K562 (cell line): Measurements from ENCODE around the gene ARHGAP22. TPM values are rescaled to one million over a fixed set of nuclear protein-coding genes. Genes with fewer than 3 reads are reported as not detected.

Source experiments
- ATAC-seq: fragments of 200-7000 bp; cut with Tn5 transposase; 3 replicates; pipeline ENCODE4 v1.9.1; 2020; ENCODE audit warnings: moderate library complexity
- BruUV-seq: library from RNA; stranded (reverse); fragments of 400-500 nt; replicated peaks from 2 replicates; lab custom pipeline; 2021; lab: Mats Ljungman, UMichigan
- CTCF ChIA-PET: fragments of 300-600 bp; formaldehyde crosslinking; extraction: SDS; loops from one replicate; lab custom pipeline; 2021; ENCODE audit warnings: low intra/inter-chr PET ratio; lab: Yijun Ruan, JAX
- POLR2A ChIA-PET: fragments of 300-600, 350-650 bp; sonication (Branson Sonifier 250); formaldehyde crosslinking; extraction: SDS; loops from one replicate; lab custom pipeline; 2021; ENCODE audit warnings: antibody characterized with exemption, inconsistent platforms; lab: Yijun Ruan, JAX
- DNase-seq, 4 experiments: peaks; one replicate each; pipeline versions ENCODE4 v3.0.0 to v3.0.0-alpha.2; 2011 to 2018; ENCODE audit warnings: low spot score in 3 of 4, mixed read lengths in 3 of 4; ENCODE audit errors: extremely low read depth in 1 of 4
- FAIRE-seq: peaks from 2 replicates; lab custom pipeline; 2011; peaks lifted over from hg19 to GRCh38; lab: Jason Lieb, UNC
- H2AFZ ChIP-seq: 2 replicates; pipeline ENCODE4 v1.6.0; 2011; ENCODE audit warnings: low read depth, low read length, control low read depth, inconsistent platforms
- H3K27ac ChIP-seq: fragments of 200-600 bp; 3 replicates; pipeline ENCODE4 v1.8.0; 2011; ENCODE audit warnings: low read depth, mild to moderate bottlenecking, control low read depth, inconsistent platforms, low read length, moderate library complexity, mixed read lengths; ENCODE audit errors: extremely low read depth
- H3K27me3 ChIP-seq, 2 experiments: fragments of 300-600 bp in 1 of 2; 2 replicates in 1 of 2; 3 replicates in 1 of 2; pipeline versions ENCODE4 v1.6.0 to v1.8.0; 2011; ENCODE audit warnings: inconsistent platforms in 2 of 2, low read length in 2 of 2, mild to moderate bottlenecking in 1 of 2, mixed read lengths in 1 of 2, moderate library complexity in 1 of 2; ENCODE audit not compliant: control insufficient read depth in 2 of 2, insufficient read depth in 2 of 2
- H3K36me3 ChIP-seq: fragments of 300-600 bp; 3 replicates; pipeline ENCODE4 v1.8.0; 2011; ENCODE audit warnings: mild to moderate bottlenecking, low read length, inconsistent platforms; ENCODE audit not compliant: control insufficient read depth, insufficient read depth
- H3K4me1 ChIP-seq, 2 experiments: fragments of 200-600 bp in 1 of 2; replicated peaks in 1 of 2; 2 replicates in 1 of 2; 3 replicates in 1 of 2; pipeline versions ENCODE4 v1.5.1 to v1.8.0; 2011; ENCODE audit warnings: inconsistent platforms in 2 of 2, low read length in 2 of 2, mild to moderate bottlenecking in 1 of 2, mixed read lengths in 1 of 2, moderate library complexity in 1 of 2; ENCODE audit not compliant: control insufficient read depth in 2 of 2, insufficient read depth in 2 of 2
- H3K4me2 ChIP-seq: 2 replicates; pipeline ENCODE4 v1.6.1; 2011; ENCODE audit warnings: low read length, control low read depth, inconsistent platforms, mixed read lengths; ENCODE audit not compliant: insufficient read depth
- H3K4me3 ChIP-seq: fragments of 200-600 bp; sonication (generic), shearing (Covaris generic); 2 replicates; pipeline ENCODE4 v1.5.1; 2016; ENCODE audit warnings: control low read depth, inconsistent platforms
- H3K79me2 ChIP-seq: fragments of 200-600 bp; 3 replicates; pipeline ENCODE4 v1.8.0; 2011; ENCODE audit warnings: low read length, inconsistent platforms; ENCODE audit not compliant: control insufficient read depth, insufficient read depth
- H3K9ac ChIP-seq, 2 experiments: 2 replicates each; pipeline versions ENCODE4 v1.6.0 to v1.6.1; 2011; ENCODE audit warnings: low read depth in 2 of 2, low read length in 2 of 2, control low read depth in 1 of 2, inconsistent platforms in 1 of 2, mild to moderate bottlenecking in 1 of 2, mixed read lengths in 1 of 2; ENCODE audit not compliant: insufficient read depth in 1 of 2
- H3K9me1 ChIP-seq: one replicate; pipeline ENCODE4 v1.6.0; 2011; ENCODE audit warnings: inconsistent platforms, mild to moderate bottlenecking, low read length, moderate library complexity; ENCODE audit not compliant: control insufficient read depth, insufficient read depth
- H3K9me3 ChIP-seq: replicated peaks from 2 replicates; pipeline ENCODE4 v1.5.1; 2011; ENCODE audit warnings: low read depth, low read length, inconsistent platforms; ENCODE audit not compliant: control insufficient read depth, insufficient read depth
- H4K20me1 ChIP-seq: replicated peaks from 2 replicates; pipeline ENCODE4 v1.6.1; 2011; ENCODE audit warnings: low read length, inconsistent platforms, mixed read lengths; ENCODE audit not compliant: control insufficient read depth, insufficient read depth
- CBFA2T3 ChIP-seq: fragments of 450-650 bp; IDR thresholded peaks from 2 replicates; pipeline ENCODE4 v1.6.1; 2017
- CC2D1A ChIP-seq: fragments of 450-650 bp; IDR thresholded peaks from 2 replicates; pipeline ENCODE4 v1.6.1; 2017; ENCODE audit warnings: mild to moderate bottlenecking
- ETS2 ChIP-seq: IDR thresholded peaks from 2 replicates; pipeline ENCODE4 v1.6.1; 2016; ENCODE audit warnings: borderline replicate concordance, missing genetic modification characterization, mild to moderate bottlenecking, moderate library complexity, missing compliant biosample characterization; ENCODE audit not compliant: poor library complexity, severe bottlenecking
- FOXP1 ChIP-seq: sonication (generic); formaldehyde crosslinking; IDR thresholded peaks from 2 replicates; pipeline ENCODE4 v1.8.0; 2022; ENCODE audit warnings: mild to moderate bottlenecking, missing genetic modification reagents
- GATAD2A ChIP-seq: fragments of 450-650 bp; IDR thresholded peaks from 2 replicates; pipeline ENCODE4 v1.6.1; 2017
- HDAC8 ChIP-seq: fragments of 450-650 bp; IDR thresholded peaks from 2 replicates; pipeline ENCODE4 v1.6.1; 2016; ENCODE audit warnings: mild to moderate bottlenecking, missing genetic modification characterization, moderate library complexity, missing compliant biosample characterization
- KHSRP ChIP-seq: fragments of 450-650 bp; IDR thresholded peaks from 2 replicates; pipeline ENCODE4 v1.6.1; 2017
- KLF10 ChIP-seq: fragments of 250-450 bp; sonication (Bioruptor Pico); IDR thresholded peaks from 2 replicates; pipeline ENCODE4 v1.6.1; 2021; ENCODE audit warnings: matching md5 sums
- NEUROD1 ChIP-seq: fragments of 150-350 bp; IDR thresholded peaks from 2 replicates; pipeline ENCODE4 v1.6.1; 2014; ENCODE audit warnings: borderline replicate concordance, low read length, low read depth; ENCODE audit not compliant: partially characterized antibody
- PBX2 ChIP-seq, 2 experiments: IDR thresholded peaks in 1 of 2; conservative IDR thresholded peaks in 1 of 2; 2 replicates each; pipeline ENCODE4 v1.6.1; 2016; ENCODE audit warnings: low read depth in 2 of 2, mild to moderate bottlenecking in 1 of 2, missing compliant biosample characterization in 1 of 2, missing genetic modification characterization in 1 of 2, moderate library complexity in 1 of 2
- SMARCA4 ChIP-seq: fragments of 450-650 bp; IDR thresholded peaks from 2 replicates; pipeline ENCODE4 v1.6.1; 2016
- TCF3 ChIP-seq: sonication (generic); formaldehyde crosslinking; IDR thresholded peaks from 2 replicates; pipeline ENCODE4 v1.4.0; 2020; ENCODE audit warnings: mild to moderate bottlenecking, missing genetic modification reagents
- TCFL5 ChIP-seq: fragments of 250-450 bp; sonication (Bioruptor Pico); conservative IDR thresholded peaks from 2 replicates; pipeline ENCODE4 v1.6.1; 2021; ENCODE audit warnings: mild to moderate bottlenecking, moderate library complexity, matching md5 sums
- TEAD4 ChIP-seq, 2 experiments: sonication (generic) in 1 of 2; formaldehyde crosslinking in 1 of 2; IDR thresholded peaks; 2 replicates each; pipeline versions ENCODE4 v1.6.1 to v1.8.0; 2012 to 2022; ENCODE audit warnings: borderline replicate concordance in 1 of 2, inconsistent platforms in 1 of 2, low read length in 1 of 2, mild to moderate bottlenecking in 1 of 2, missing genetic modification reagents in 1 of 2
- ZNF3 ChIP-seq: fragments of 250-450 bp; sonication (Bioruptor Pico); IDR thresholded peaks from 2 replicates; pipeline ENCODE4 v1.5.0; 2021; ENCODE audit warnings: mild to moderate bottlenecking, moderate library complexity
- ZNF584 ChIP-seq: fragments of 200-800 bp; sonication (Bioruptor generic); IDR thresholded peaks from 2 replicates; pipeline ENCODE4 v1.6.1; 2016; ENCODE audit warnings: low read depth, mild to moderate bottlenecking, missing genetic modification characterization, missing compliant biosample characterization
- WGBS: fragments of 100-300 bp; shearing (Covaris generic); methylation state at CpG from one replicate; pipeline ENCODE4 v1.1.6; 2016; ENCODE audit warnings: low coverage, mixed read lengths; ENCODE audit not compliant: insufficient coverage; ENCODE audit errors: missing lambda C conversion rate; 5-methylcytosine and 5-hydroxymethylcytosine counted together
- in situ Hi-C: fragments of 300-500 bp; cut with MboI; formaldehyde crosslinking; loops from 4 replicates; pipeline ENCODE4 v1.15.0; 2018; ENCODE audit warnings: inconsistent platforms, mixed read lengths
- intact Hi-C: fragments of 100-400 bp; cut with micrococcal nuclease; formaldehyde crosslinking; loops from 2 replicates; pipeline ENCODE4 v1.14.2; 2022
- polyA plus RNA-seq, 8 experiments: library from polyadenylated mRNA; depleted of rRNA in 4 of 8; stranded (reverse) in 5 of 8; unstranded in 3 of 8; fragments of >200 nt; fragmentation: Nextera tagmentation in 2 of 8; fragmentation: Illumina TruSeq in 1 of 8; extraction: Ambion mirVana in 2 of 8; extraction: Trizol in 1 of 8; gene quantifications; 2 replicates each; pipeline versions ENCODE4 v1.2.1 to v1.2.3, GENCODE V29; 2011 to 2014; ENCODE audit warnings: inconsistent platforms in 1 of 8, missing spikeins in 1 of 8
- total RNA-seq, 7 experiments: library from RNA; depleted of rRNA in 6 of 7; stranded (reverse); fragments of >200 nt in 6 of 7; fragmentation: Illumina TruSeq in 2 of 7; extraction: Trizol in 2 of 7; gene quantifications; 2 replicates each; pipeline versions ENCODE4 v1.2.1 to v1.2.3, GENCODE V29; 2011 to 2021; ENCODE audit warnings: low replicate concordance in 1 of 7
- TF ChIP-seq, protein P1 (sequence below): fragments of 450-650 bp; conservative IDR thresholded peaks from 2 replicates; pipeline ENCODE4 v1.6.1; 2016; ENCODE audit warnings: missing genetic modification characterization, low read depth, mild to moderate bottlenecking, missing compliant biosample characterization, moderate library complexity

ARHGAP22 gene
- total and polyA plus RNA-seq, 9 of the 15 experiments (the other 6 are each of a cell fraction or from before 2014, with no cell fraction given), result 1.3 to 28.1 (median 12.7) TPM

DNA sequence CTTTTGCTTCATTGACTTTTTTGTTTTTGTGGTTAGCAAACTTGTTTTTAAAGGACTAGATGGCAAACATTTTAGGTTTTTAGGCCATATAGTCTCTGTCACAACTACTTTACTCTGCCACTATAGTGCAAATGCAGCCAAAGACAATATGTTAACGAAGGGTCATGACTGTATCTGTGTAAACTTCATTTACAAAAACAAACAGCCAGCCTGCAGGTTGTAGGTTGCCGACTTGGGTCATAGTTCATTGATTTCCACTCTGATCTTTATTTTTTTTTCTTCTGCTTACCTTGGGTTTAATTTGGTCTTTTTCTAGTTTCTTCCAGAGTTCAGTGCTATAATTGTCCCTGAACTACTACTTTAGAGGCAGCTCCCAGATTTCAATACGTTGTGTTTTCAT lies 120.0 kb downstream of the ARHGAP22 start (continued):
- TF ChIP-seq KHSRP (no peak), NEUROD1 (no peak), HDAC8 (tag) (no peak), SMARCA4 (peak; percentile 28; the same call in 1 of the 2 replicates), ZNF3 (CRISPR knock-in tag) (no peak), CC2D1A (no peak)
- TF ChIP-seq, all 486 proteins: peak for 8

- FAIRE-seq (no peak), DNase-seq (peak in 1 of 4 experiments; percentile 62), ATAC-seq (peak; percentile 11; the same call in 2 of the 3 replicates)
- Histone ChIP-seq H3K36me3 (peaks cover 17% of the 10 kb centered on the region; the same call in 2 of the 3 replicates), H4K20me1 (no peaks in the 10 kb centered on the region), H3K9ac (peak overlapping the region in 1 of 2 experiments; percentile 65; a peak in 1 of 4 replicates), H3K27ac (peak overlapping the region; percentile 81), H3K9me1 (no peaks in the 10 kb centered on the region), H2AFZ (peak overlapping the region; percentile 37), H3K4me3 (no peak overlapping the region), H3K4me1 (peaks cover 36 to 89% of the 10 kb centered on the region in 2 experiments), H3K27me3 (no peaks in the 10 kb centered on the region), H3K9me3 (no peaks in the 10 kb centered on the region), H3K4me2 (0 out of 2 replicates have a peak overlapping the region, but pooled peaks have one; percentile 40), H3K79me2 (peaks cover 76% of the 10 kb centered on the region)
- POLR2A ChIA-PET, result interaction anchor here (1.2 to 1.6 kb wide), 3 partner anchors 10 to 18 kb away, joined by 3 to 10 read pairs (median 5); no protein-coding TSS in a partner anchor
- in situ Hi-C loops (no loop called here), intact Hi-C loops (no loop called here)
- 20% methylated on average over 3 of the region's 3 CpGs for WGBS
- BruUV-seq, result no TSS peak
- CTCF ChIA-PET, result no interaction called here
- no peak for TF ChIP-seq HDAC8 (tag)
- no peak for TF ChIP-seq ETS2 (tag)
- peak; percentile 39; the same call in 1 of the 2 replicates for TF ChIP-seq TCF3 (CRISPR knock-in tag)
- no peak for TF ChIP-seq PBX2 (CRISPR knock-in tag; IDR thresholded peaks at IDR 0.05; ENCODE audit: low read depth)
- TF ChIP-seq PBX2 (tag; conservative IDR thresholded peaks at IDR 0.05; ENCODE audit: low read depth), result no peak
- no peak for TF ChIP-seq TCFL5 (CRISPR knock-in tag)
- peak; percentile 58 for TF ChIP-seq TEAD4 (IDR thresholded peaks at IDR 0.05; ENCODE audit: low read length)
- TF ChIP-seq TEAD4 (CRISPR knock-in tag; IDR thresholded peaks at IDR 0.05; ENCODE audit: borderline replicate concordance), result no peak
- TF ChIP-seq ZNF584 (CRISPR knock-in tag), result no peak
- peak; percentile 67 for TF ChIP-seq CBFA2T3
- TF ChIP-seq KLF10 (CRISPR knock-in tag), result no peak
- TF ChIP-seq GATAD2A, result 0 out of 2 replicates have a peak, but pooled peaks have one; percentile 23
- TF ChIP-seq, protein P1, sequence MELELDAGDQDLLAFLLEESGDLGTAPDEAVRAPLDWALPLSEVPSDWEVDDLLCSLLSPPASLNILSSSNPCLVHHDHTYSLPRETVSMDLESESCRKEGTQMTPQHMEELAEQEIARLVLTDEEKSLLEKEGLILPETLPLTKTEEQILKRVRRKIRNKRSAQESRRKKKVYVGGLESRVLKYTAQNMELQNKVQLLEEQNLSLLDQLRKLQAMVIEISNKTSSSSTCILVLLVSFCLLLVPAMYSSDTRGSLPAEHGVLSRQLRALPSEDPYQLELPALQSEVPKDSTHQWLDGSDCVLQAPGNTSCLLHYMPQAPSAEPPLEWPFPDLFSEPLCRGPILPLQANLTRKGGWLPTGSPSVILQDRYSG (tag), result 0 out of 2 replicates have a peak, but pooled peaks have one; percentile 19
- TF ChIP-seq FOXP1 (CRISPR knock-in tag), result no peak
Observed at GRCh38 chr10:48482207-48482606, 122.7 kb downstream of the ARHGAP22 start.
